ENCODE measurements around the gene PCAT6. TPM values are rescaled to one million over a fixed set of nuclear protein-coding genes. Genes with fewer than 3 reads are reported as not detected.

Gene PCAT6
- total RNA-seq, 1 donor from 2014 or later: 0.67 TPM

DNA sequence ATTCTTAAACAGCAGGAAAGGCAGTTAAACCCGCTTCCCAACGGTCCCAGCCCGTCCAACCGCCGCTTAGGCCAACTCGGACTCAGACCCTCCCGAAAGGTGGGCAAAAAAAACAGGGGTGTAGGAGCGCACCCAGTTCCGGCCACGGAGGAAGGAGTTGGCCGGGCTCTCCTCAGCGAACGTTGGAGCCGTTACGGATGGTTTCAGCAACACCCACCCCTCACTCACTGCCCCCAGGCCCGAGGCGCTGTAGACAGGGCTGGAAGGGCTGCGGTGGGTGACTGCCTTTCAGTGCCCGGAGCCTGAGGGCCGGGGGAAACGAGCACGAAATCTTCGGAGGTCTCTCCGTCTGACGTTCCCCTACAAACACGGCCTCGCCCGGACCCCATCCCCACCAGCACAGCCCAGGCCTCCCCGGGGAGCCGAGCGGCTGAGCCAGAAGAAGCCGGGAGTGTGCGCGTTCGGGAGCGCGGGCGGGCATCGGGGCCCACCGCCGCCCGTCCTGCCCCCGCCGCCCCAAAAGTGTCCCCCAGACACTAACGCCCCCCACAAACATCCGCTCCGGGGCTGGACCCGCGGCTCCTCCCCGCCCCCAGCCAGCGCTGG lies 3.8 kb upstream of the PCAT6 start:
- no peaks in the 10 kb centered on the region for H3K9me3 Mint-ChIP-seq

DNA sequence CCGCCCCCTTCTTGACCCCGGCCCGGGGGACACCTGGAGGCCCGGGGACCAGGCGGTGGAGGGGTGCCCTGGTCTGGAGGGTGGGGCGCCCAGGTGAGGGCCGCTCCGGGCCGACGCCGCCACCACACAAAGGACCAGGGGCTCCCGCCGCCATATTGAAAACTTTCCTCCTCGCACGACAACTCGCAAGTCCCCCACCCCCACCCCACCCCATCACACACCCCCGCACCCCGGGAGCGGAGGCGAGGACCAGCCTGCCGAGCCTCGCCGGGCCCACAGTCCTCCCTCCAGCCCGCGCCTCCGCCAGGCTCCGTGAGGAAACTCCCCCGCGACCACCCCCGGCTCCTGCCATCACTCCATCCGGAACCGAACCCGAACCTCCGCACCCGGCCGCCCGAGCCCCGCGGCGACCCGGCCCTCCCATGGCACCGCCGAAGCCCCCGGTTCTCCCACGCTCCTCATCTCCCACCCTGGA lies 3.3 kb upstream of the PCAT6 start:
- H3K36me3 Mint-ChIP-seq (ENCODE audit: low read depth): peaks cover 2% of the 10 kb centered on the region
- H3K27me3 Mint-ChIP-seq: no peaks in the 10 kb centered on the region
- CTCF ChIA-PET: no interaction called here
- H3K27ac Mint-ChIP-seq: no peak overlapping the region
- DNase-seq (peak; percentile 25), ATAC-seq (ENCODE audit: low read depth) (peak; percentile 6)
- H3K4me1 Mint-ChIP-seq: peaks cover 52% of the 10 kb centered on the region
- peak overlapping the region; percentile 80 for H3K4me3 Mint-ChIP-seq
- POLR2A ChIA-PET: interaction anchor here (0.6 to 1.3 kb wide), 4 partner anchors 77 to 466 kb away, joined by 3 to 6 read pairs (median 4); partner anchors contain the start of genes RABIF, TMEM183A and UBE2T
- TF ChIP-seq, protein P1, sequence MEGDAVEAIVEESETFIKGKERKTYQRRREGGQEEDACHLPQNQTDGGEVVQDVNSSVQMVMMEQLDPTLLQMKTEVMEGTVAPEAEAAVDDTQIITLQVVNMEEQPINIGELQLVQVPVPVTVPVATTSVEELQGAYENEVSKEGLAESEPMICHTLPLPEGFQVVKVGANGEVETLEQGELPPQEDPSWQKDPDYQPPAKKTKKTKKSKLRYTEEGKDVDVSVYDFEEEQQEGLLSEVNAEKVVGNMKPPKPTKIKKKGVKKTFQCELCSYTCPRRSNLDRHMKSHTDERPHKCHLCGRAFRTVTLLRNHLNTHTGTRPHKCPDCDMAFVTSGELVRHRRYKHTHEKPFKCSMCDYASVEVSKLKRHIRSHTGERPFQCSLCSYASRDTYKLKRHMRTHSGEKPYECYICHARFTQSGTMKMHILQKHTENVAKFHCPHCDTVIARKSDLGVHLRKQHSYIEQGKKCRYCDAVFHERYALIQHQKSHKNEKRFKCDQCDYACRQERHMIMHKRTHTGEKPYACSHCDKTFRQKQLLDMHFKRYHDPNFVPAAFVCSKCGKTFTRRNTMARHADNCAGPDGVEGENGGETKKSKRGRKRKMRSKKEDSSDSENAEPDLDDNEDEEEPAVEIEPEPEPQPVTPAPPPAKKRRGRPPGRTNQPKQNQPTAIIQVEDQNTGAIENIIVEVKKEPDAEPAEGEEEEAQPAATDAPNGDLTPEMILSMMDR (IDR thresholded peaks at IDR 0.05): no peak
- H3K9me3 Mint-ChIP-seq: no peaks in the 10 kb centered on the region
- intact Hi-C loops (cut with micrococcal nuclease): no loop called here

More for the DNA sequence above, 3.8 kb upstream of the PCAT6 start:
- Mint-ChIP-seq H3K4me1 (peaks cover 53% of the 10 kb centered on the region), H3K27me3 (no peaks in the 10 kb centered on the region), H3K27ac (peak overlapping the region; percentile 71), H3K36me3 (ENCODE audit: low read depth) (peaks cover 2% of the 10 kb centered on the region), H3K4me3 (peak overlapping the region; percentile 80)
- ATAC-seq (ENCODE audit: low read depth) (no peak), DNase-seq (peak; percentile 27)
- TF ChIP-seq, protein P1 (IDR thresholded peaks at IDR 0.05): no peak
- ChIA-PET POLR2A (no interaction called here), CTCF (no interaction called here)
- intact Hi-C loops (cut with micrococcal nuclease): no loop called here

DNA sequence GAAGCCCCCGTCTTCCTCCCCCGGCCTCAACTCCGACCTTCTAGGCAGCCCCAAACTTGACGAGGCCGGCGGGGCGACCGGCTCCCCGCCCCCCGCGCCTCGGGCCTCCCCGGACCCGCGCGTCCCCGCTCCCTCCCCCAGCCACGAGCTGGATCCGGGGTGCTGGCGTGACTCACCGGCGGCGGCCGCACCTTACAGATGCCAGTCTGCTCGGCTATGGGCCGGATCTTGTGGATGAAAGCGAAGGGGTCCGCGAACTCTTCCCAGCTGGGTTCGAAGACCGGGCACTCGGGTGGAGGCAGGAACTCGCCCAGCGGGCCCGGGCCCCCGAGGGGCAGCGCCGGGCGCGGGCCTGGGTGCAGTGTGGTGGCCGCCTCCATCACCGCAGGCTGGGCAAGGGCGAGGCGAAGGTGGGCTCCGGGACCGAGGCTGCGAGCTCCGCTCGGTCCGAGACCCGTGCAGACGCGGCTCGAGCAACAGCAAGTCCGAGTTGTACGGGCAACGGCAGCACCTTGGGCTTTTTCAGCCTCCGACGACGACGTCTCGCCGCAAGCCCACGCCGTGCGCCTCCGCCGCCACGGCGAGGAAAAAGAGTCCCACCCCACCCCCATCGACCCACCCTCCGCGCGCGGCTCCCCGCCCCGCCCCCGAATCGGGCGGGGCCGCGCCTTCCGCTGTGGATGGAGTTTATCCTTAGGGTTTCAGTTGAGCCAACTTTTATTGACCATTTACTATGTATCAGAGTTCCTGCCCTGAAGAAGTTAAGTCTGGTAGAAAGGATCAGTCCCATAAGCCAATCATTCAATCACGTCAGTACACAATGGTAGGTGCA lies 2.6 kb upstream of the PCAT6 start, which contains the start of gene KDM5B:
Gene KDM5B (minus strand): TSS at position 496 of the 832 bp plus-strand sequence. CDS start 116 bp downstream, at position 380.
- Mint-ChIP-seq H3K36me3 (ENCODE audit: low read depth) (peaks cover 2% of the 10 kb centered on the region), H3K4me1 (peaks cover 52% of the 10 kb centered on the region), H3K9me3 (no peaks in the 10 kb centered on the region), H3K27ac (peak within 1 kb of the TSS; percentile 53), H3K4me3 (peak within 1 kb of the TSS; percentile 80), H3K27me3 (no peaks in the 10 kb centered on the region)
- ATAC-seq (ENCODE audit: low read depth) (peak; percentile 41), DNase-seq (peak; percentile 59)
- ChIA-PET CTCF (no interaction called here), POLR2A (interaction anchor here (0.6 to 1.3 kb wide), 7 partner anchors 77 to 530 kb away, joined by 3 to 6 read pairs (median 4); partner anchors contain the start of genes RABIF, TMEM183A and UBE2T)
- TF ChIP-seq, protein P1 (IDR thresholded peaks at IDR 0.05): no peak
- intact Hi-C loops (cut with micrococcal nuclease): no loop called here

DNA sequence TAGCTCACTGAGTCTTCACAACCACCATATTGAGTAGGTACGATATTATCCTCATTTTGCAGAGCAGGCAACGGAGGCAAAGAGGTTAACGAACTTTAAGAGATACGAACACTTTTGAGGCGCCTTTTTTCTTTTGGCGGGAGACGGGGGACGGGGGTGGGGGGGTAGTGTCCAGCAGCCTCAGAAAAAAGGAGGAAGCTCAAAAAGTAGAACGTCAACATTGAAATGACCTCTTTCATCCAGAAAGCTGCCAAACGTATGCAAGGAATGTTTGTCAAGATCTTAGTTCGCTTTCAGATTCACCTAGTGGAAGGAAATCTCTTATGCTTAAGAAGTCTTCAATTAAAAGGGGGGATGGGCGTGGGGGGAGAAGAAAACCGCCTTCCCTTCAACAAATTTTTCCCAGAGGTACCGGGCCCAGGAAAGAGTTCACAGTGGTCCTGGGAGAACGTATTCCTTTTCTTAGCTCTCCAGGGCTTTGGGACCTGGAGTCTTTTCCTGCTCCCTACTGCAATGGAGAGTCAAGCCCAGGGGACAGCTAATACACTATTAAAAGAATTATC lies 1.1 kb upstream of the PCAT6 start:
- ATAC-seq (ENCODE audit: low read depth) (no peak), DNase-seq (no peak)
- Mint-ChIP-seq H3K36me3 (ENCODE audit: low read depth) (peaks cover 2% of the 10 kb centered on the region), H3K27ac (peak overlapping the region; percentile 64), H3K4me3 (peak overlapping the region; percentile 93), H3K4me1 (peaks cover 47% of the 10 kb centered on the region), H3K9me3 (no peaks in the 10 kb centered on the region), H3K27me3 (no peaks in the 10 kb centered on the region)
- TF ChIP-seq, protein P1 (IDR thresholded peaks at IDR 0.05): no peak
- intact Hi-C loops (cut with micrococcal nuclease): loop anchor here (1.0 to 5.0 kb wide), 5 partner anchors 51 to 647 kb away; partner anchors contain the start of genes PPP1R12B, PTPN7 and TMEM183A
- ChIA-PET POLR2A (interaction anchor here (0.6 to 1.9 kb wide), 3 partner anchors 79 to 504 kb away, joined by 9 to 10 read pairs (median 10); partner anchors contain the start of genes RABIF and TMEM183A), CTCF (interaction anchor here (1.0 kb wide), 1 partner anchor 190 kb away, joined by 3 read pairs; no protein-coding TSS in a partner anchor)

Data from activated B cell treated with CpG ODN at 0.5 μM for 24 hours (primary cell).